H9 (cell line): Measurements from ENCODE around the gene CPM. TPM values are rescaled to one million over a fixed set of nuclear protein-coding genes. Genes with fewer than 3 reads are reported as not detected.

Source experiments
- DNase-seq: peaks from one replicate; pipeline ENCODE4 v3.0.0-alpha.2; 2017
- H2AFZ ChIP-seq: one replicate; pipeline ENCODE4 v1.6.1; 2013; ENCODE audit warnings: mild to moderate bottlenecking, low read length, control low read depth, moderate library complexity
- H2AK5ac ChIP-seq: 2 replicates; pipeline ENCODE4 v1.6.1; 2013; ENCODE audit warnings: low read length, control low read depth, mixed read lengths; ENCODE audit not compliant: insufficient read length
- H2BK120ac ChIP-seq: one replicate; pipeline ENCODE4 v1.6.1; 2013; ENCODE audit warnings: low read depth, mild to moderate bottlenecking, low read length, control low read depth, inconsistent platforms; ENCODE audit not compliant: poor library complexity, severe bottlenecking
- H2BK12ac ChIP-seq: 2 replicates; pipeline ENCODE4 v1.6.1; 2013; ENCODE audit warnings: low read length, control low read depth, mixed read lengths, low read depth; ENCODE audit not compliant: insufficient read length
- H2BK15ac ChIP-seq: 2 replicates; pipeline ENCODE4 v1.6.1; 2013; ENCODE audit warnings: low read depth, low read length, control low read depth
- H2BK20ac ChIP-seq: one replicate; pipeline ENCODE4 v1.6.1; 2013; ENCODE audit warnings: low read depth, mild to moderate bottlenecking, low read length, control low read depth, inconsistent platforms; ENCODE audit not compliant: poor library complexity, severe bottlenecking
- H2BK5ac ChIP-seq: 2 replicates; pipeline ENCODE4 v1.6.1; 2013; ENCODE audit warnings: low read length, control low read depth, mixed read lengths; ENCODE audit not compliant: insufficient read length
- H3K14ac ChIP-seq: 2 replicates; pipeline ENCODE4 v1.6.1; 2013; ENCODE audit warnings: low read length, control low read depth; ENCODE audit not compliant: insufficient read depth
- H3K18ac ChIP-seq: 2 replicates; pipeline ENCODE4 v1.6.1; 2013; ENCODE audit warnings: low read depth, mild to moderate bottlenecking, mixed read lengths, low read length, control low read depth; ENCODE audit not compliant: insufficient read length
- H3K23ac ChIP-seq: 2 replicates; pipeline ENCODE4 v1.6.1; 2013; ENCODE audit warnings: low read length, control low read depth, mixed read lengths, low read depth; ENCODE audit not compliant: insufficient read length
- H3K23me2 ChIP-seq: 2 replicates; pipeline ENCODE4 v1.6.1; 2013; ENCODE audit warnings: low read depth, mild to moderate bottlenecking, mixed read lengths, low read length, control low read depth; ENCODE audit not compliant: insufficient read length, poor library complexity, severe bottlenecking
- H3K27ac ChIP-seq: 2 replicates; pipeline ENCODE4 v1.5.1; 2013; ENCODE audit warnings: low read length, control low read depth, mixed read lengths, low read depth; ENCODE audit not compliant: insufficient read length
- H3K27me3 ChIP-seq: 2 replicates; pipeline ENCODE4 v1.6.1; 2013; ENCODE audit warnings: low read length, control low read depth, inconsistent platforms; ENCODE audit not compliant: insufficient read depth
- H3K4ac ChIP-seq: 2 replicates; pipeline ENCODE4 v1.6.1; 2013; ENCODE audit warnings: low read depth, mild to moderate bottlenecking, control low read depth, inconsistent platforms, low read length, moderate library complexity
- H3K4me1 ChIP-seq: 2 replicates; pipeline ENCODE4 v1.6.1; 2013; ENCODE audit warnings: low read length, control low read depth, inconsistent platforms; ENCODE audit not compliant: insufficient read depth
- H3K4me2 ChIP-seq: 2 replicates; pipeline ENCODE4 v1.6.1; 2013; ENCODE audit warnings: low read length, control low read depth, mixed read lengths; ENCODE audit not compliant: insufficient read length, insufficient read depth
- H3K56ac ChIP-seq: 2 replicates; pipeline ENCODE4 v1.6.1; 2013; ENCODE audit warnings: low read depth, mild to moderate bottlenecking, mixed read lengths, low read length, control low read depth; ENCODE audit not compliant: insufficient read length
- H3K79me1 ChIP-seq: 2 replicates; pipeline ENCODE4 v1.6.1; 2013; ENCODE audit warnings: low read depth, mild to moderate bottlenecking, moderate library complexity, low read length, control low read depth, inconsistent platforms; ENCODE audit not compliant: insufficient read depth, poor library complexity, severe bottlenecking
- H3K79me2 ChIP-seq: 2 replicates; pipeline ENCODE4 v1.6.1; 2013; ENCODE audit warnings: low read length, control low read depth, inconsistent platforms; ENCODE audit not compliant: insufficient read depth
- H3K9ac ChIP-seq: 2 replicates; pipeline ENCODE4 v1.6.1; 2013; ENCODE audit warnings: low read length, control low read depth, mixed read lengths; ENCODE audit not compliant: insufficient read length; ENCODE audit errors: extremely low read depth
- H3K9me3 ChIP-seq: one replicate; pipeline ENCODE4 v1.6.1; 2013; ENCODE audit warnings: low read depth, low read length, inconsistent platforms; ENCODE audit not compliant: control insufficient read depth
- H3T11ph ChIP-seq: one replicate; pipeline ENCODE4 v1.6.1; 2013; ENCODE audit warnings: mild to moderate bottlenecking, low read length, control low read depth, inconsistent platforms
- H4K20me1 ChIP-seq: one replicate; pipeline ENCODE4 v1.6.1; 2013; ENCODE audit not compliant: control insufficient read depth, insufficient read length, insufficient read depth
- H4K5ac ChIP-seq: 2 replicates; pipeline ENCODE4 v1.6.1; 2013; ENCODE audit warnings: low read depth, mild to moderate bottlenecking, mixed read lengths, low read length, control low read depth; ENCODE audit not compliant: insufficient read length
- H4K8ac ChIP-seq: replicated peaks from 2 replicates; pipeline ENCODE4 v1.6.1; 2013; ENCODE audit warnings: low read length, control low read depth, mixed read lengths, low read depth; ENCODE audit not compliant: insufficient read length
- H4K91ac ChIP-seq: 2 replicates; pipeline ENCODE4 v1.6.1; 2013; ENCODE audit warnings: low read depth, mild to moderate bottlenecking, moderate library complexity, mixed read lengths, low read length, control low read depth; ENCODE audit not compliant: insufficient read length
- H3K27ac Mint-ChIP-seq, 3 experiments: 2 replicates in 2 of 3; 3 replicates in 1 of 3; pipeline ENCODE4 v1.8.0; 2020 to 2021; ENCODE audit warnings: mixed read lengths in 3 of 3, mild to moderate bottlenecking in 1 of 3, moderate library complexity in 1 of 3
- H3K27me3 Mint-ChIP-seq: 2 replicates; pipeline ENCODE4 v1.8.0; 2021; ENCODE audit warnings: low read depth, mild to moderate bottlenecking, moderate library complexity, mixed read lengths
- H3K36me3 Mint-ChIP-seq, 3 experiments: 2 replicates in 2 of 3; 3 replicates in 1 of 3; pipeline ENCODE4 v1.8.0; 2020 to 2021; ENCODE audit warnings: low read depth in 3 of 3, mixed read lengths in 3 of 3; ENCODE audit not compliant: insufficient read depth in 1 of 3
- H3K4me1 Mint-ChIP-seq, 2 experiments: 2 replicates each; pipeline ENCODE4 v1.8.0; 2020; ENCODE audit warnings: mixed read lengths in 2 of 2
- H3K4me3 Mint-ChIP-seq, 2 experiments: 2 replicates in 1 of 2; 3 replicates in 1 of 2; pipeline ENCODE4 v1.8.0; 2020 to 2021; ENCODE audit warnings: mild to moderate bottlenecking in 2 of 2, mixed read lengths in 2 of 2, moderate library complexity in 1 of 2
- H3K9me3 Mint-ChIP-seq, 2 experiments: 2 replicates in 1 of 2; 3 replicates in 1 of 2; pipeline ENCODE4 v1.8.0; 2020; ENCODE audit warnings: mild to moderate bottlenecking in 2 of 2, mixed read lengths in 2 of 2, moderate library complexity in 1 of 2
- WGBS: extraction: QIAGEN DNeasy Blood & Tissue Kit; methylation state at CpG from one replicate; pipeline ENCODE4 v1.1.7; 2013; ENCODE audit warnings: missing lambda C conversion rate, low lambda C conversion rate, mixed read lengths; ENCODE audit not compliant: insufficient read length; ENCODE audit errors: extremely low coverage; 5-methylcytosine and 5-hydroxymethylcytosine counted together
- total RNA-seq: library from RNA; stranded (reverse); gene quantifications from 2 replicates; pipeline ENCODE4 v1.2.1, GENCODE V29; 2021
- TF ChIP-seq, protein P1 (sequence below): fragments of 200-600 bp; sonication (generic); conservative IDR thresholded peaks from 3 replicates; pipeline ENCODE4 v1.8.0; 2021; ENCODE audit warnings: antibody characterized with exemption, mild to moderate bottlenecking

CPM gene
- total RNA-seq, 1 experiment from 2014 or later: 1.2 TPM

GRCh38 chr12:68833508-68833907 is 99.5 kb downstream of the CPM start:
- Mint-ChIP-seq H3K27ac (peak overlapping the region in 1 of 3 experiments; percentile 50; a peak in 1 of 7 replicates), H3K4me3 (no peak overlapping the region), H3K4me1 (peaks cover 9 to 32% of the 10 kb centered on the region in 2 experiments), H3K36me3 (peaks cover 30 to 78% (median 59%) of the 10 kb centered on the region in 3 experiments), H3K9me3 (no peaks in the 10 kb centered on the region), H3K27me3 (no peaks in the 10 kb centered on the region)
- Histone ChIP-seq H3K56ac (no peak overlapping the region), H3K79me2 (no peaks in the 10 kb centered on the region), H2BK20ac (no peak overlapping the region), H3K23me2 (no peaks in the 10 kb centered on the region), H2BK5ac (no peak overlapping the region), H2BK12ac (no peak overlapping the region), H3K18ac (no peak overlapping the region), H2AFZ (no peak overlapping the region), H4K20me1 (no peaks in the 10 kb centered on the region), H2AK5ac (no peak overlapping the region), H2BK120ac (no peak overlapping the region), H3K9ac (no peak overlapping the region), H2BK15ac (no peak overlapping the region), H3K4me2 (no peak overlapping the region), H3K27ac (no peak overlapping the region), H3K27me3 (no peaks in the 10 kb centered on the region), H4K5ac (no peak overlapping the region), H3K14ac (no peak overlapping the region), H3K23ac (no peak overlapping the region), H4K8ac (no peak overlapping the region), H3K4me1 (no peaks in the 10 kb centered on the region), H4K91ac (no peak overlapping the region), H3K9me3 (no peaks in the 10 kb centered on the region), H3K79me1 (no peaks in the 10 kb centered on the region), H3K4ac (no peak overlapping the region), H3T11ph (no peak overlapping the region)
- no CpG with 5 or more reads among the region's 4 CpGs for WGBS
- no peak for DNase-seq
- TF ChIP-seq, protein P1, sequence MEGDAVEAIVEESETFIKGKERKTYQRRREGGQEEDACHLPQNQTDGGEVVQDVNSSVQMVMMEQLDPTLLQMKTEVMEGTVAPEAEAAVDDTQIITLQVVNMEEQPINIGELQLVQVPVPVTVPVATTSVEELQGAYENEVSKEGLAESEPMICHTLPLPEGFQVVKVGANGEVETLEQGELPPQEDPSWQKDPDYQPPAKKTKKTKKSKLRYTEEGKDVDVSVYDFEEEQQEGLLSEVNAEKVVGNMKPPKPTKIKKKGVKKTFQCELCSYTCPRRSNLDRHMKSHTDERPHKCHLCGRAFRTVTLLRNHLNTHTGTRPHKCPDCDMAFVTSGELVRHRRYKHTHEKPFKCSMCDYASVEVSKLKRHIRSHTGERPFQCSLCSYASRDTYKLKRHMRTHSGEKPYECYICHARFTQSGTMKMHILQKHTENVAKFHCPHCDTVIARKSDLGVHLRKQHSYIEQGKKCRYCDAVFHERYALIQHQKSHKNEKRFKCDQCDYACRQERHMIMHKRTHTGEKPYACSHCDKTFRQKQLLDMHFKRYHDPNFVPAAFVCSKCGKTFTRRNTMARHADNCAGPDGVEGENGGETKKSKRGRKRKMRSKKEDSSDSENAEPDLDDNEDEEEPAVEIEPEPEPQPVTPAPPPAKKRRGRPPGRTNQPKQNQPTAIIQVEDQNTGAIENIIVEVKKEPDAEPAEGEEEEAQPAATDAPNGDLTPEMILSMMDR: no peak
